ENCODE measurements around the gene TBC1D17.

DNA sequence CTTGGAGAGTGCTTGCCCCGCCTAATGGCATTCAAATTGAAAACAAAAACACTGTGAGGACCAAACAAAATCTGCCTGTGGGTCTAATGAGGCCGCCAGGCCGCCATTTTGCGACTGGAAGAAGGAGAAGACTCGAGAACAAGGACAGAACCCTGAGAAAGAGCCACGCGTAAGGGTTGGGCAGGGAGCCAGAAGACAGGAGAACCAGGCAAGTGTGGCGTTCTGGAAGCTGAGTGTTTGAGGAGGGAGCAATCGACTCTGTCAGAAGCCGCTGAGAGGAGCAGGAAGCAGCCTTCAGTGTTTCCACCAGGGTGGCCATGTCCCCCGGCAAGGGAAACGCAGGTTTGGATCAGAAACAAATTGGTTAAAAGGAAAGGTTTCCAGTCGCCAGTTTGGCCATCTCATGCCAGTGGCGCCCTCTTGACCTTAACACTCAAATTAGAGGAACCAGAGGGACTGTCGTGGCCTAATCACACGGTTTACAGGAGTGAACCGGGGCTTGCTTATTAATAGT, 36.7 kb upstream of the TBC1D17 start:
- TF ChIP-seq, protein P1, sequence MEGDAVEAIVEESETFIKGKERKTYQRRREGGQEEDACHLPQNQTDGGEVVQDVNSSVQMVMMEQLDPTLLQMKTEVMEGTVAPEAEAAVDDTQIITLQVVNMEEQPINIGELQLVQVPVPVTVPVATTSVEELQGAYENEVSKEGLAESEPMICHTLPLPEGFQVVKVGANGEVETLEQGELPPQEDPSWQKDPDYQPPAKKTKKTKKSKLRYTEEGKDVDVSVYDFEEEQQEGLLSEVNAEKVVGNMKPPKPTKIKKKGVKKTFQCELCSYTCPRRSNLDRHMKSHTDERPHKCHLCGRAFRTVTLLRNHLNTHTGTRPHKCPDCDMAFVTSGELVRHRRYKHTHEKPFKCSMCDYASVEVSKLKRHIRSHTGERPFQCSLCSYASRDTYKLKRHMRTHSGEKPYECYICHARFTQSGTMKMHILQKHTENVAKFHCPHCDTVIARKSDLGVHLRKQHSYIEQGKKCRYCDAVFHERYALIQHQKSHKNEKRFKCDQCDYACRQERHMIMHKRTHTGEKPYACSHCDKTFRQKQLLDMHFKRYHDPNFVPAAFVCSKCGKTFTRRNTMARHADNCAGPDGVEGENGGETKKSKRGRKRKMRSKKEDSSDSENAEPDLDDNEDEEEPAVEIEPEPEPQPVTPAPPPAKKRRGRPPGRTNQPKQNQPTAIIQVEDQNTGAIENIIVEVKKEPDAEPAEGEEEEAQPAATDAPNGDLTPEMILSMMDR (conservative IDR thresholded peaks at IDR 0.05): no peak
- TF ChIP-seq ZFX (IDR thresholded peaks at IDR 0.05): no peak

Data from C4-2B (cell line).